Neural cell (in vitro differentiated cells): ENCODE measurements around the gene COL4A2. TPM values are rescaled to one million over a fixed set of nuclear protein-coding genes. Genes with fewer than 3 reads are reported as not detected.

Experiments used
- H2AFZ ChIP-seq: fragments of 200-600, 300-800 bp; sonication (generic), shearing (Covaris generic); 2 replicates; pipeline ENCODE4 v1.6.0; 2014; ENCODE audit warnings: low read depth, mild to moderate bottlenecking, antibody characterized with exemption, low read length, moderate library complexity
- H3F3A ChIP-seq: fragments of 200-600 bp; shearing (Covaris generic); 2 replicates; pipeline ENCODE4 v1.6.1; 2016; ENCODE audit warnings: mild to moderate bottlenecking, moderate library complexity, mixed read lengths, antibody characterized with exemption, low read length; ENCODE audit not compliant: insufficient read depth, poor library complexity, severe bottlenecking
- H3K27ac ChIP-seq: fragments of 200-600, 300-800 bp; sonication (generic), shearing (Covaris generic); 2 replicates; pipeline ENCODE4 v1.5.1; 2014; ENCODE audit warnings: mild to moderate bottlenecking, low read length, moderate library complexity
- H3K27me3 ChIP-seq: fragments of 300-800, 200-600 bp; sonication (generic), shearing (Covaris generic); 2 replicates; pipeline ENCODE4 v1.6.0; 2014; ENCODE audit warnings: mild to moderate bottlenecking, low read depth, low read length, moderate library complexity; ENCODE audit not compliant: insufficient read depth
- H3K36me3 ChIP-seq: fragments of 300-800, 200-600 bp; sonication (generic), shearing (Covaris generic); 2 replicates; pipeline ENCODE4 v1.5.1; 2014; ENCODE audit warnings: mild to moderate bottlenecking, antibody characterized with exemption, low read length, moderate library complexity; ENCODE audit not compliant: insufficient read depth
- H3K4me2 ChIP-seq: fragments of 300-800, 200-600 bp; sonication (generic), shearing (Covaris generic); 2 replicates; pipeline ENCODE4 v1.6.0; 2014; ENCODE audit warnings: mild to moderate bottlenecking, low read length
- H3K4me3 ChIP-seq: fragments of 300-800, 200-600 bp; sonication (generic), shearing (Covaris generic); 2 replicates; pipeline ENCODE4 v1.5.1; 2014; ENCODE audit warnings: mild to moderate bottlenecking, low read length, moderate library complexity
- H3K79me2 ChIP-seq: fragments of 200-600 bp; shearing (Covaris generic); replicated peaks from 2 replicates; pipeline ENCODE4 v1.6.0; 2014; ENCODE audit warnings: mild to moderate bottlenecking, low read length, moderate library complexity; ENCODE audit not compliant: insufficient read depth
- H3K9ac ChIP-seq: fragments of 300-800, 200-600 bp; sonication (generic), shearing (Covaris generic); 2 replicates; pipeline ENCODE4 v1.6.1; 2016; ENCODE audit warnings: mild to moderate bottlenecking, low read length, mixed read lengths
- H3K9me2 ChIP-seq: fragments of 200-600 bp; shearing (Covaris generic); 2 replicates; pipeline ENCODE4 v1.6.1; 2016; ENCODE audit warnings: mild to moderate bottlenecking, low read length, mixed read lengths; ENCODE audit not compliant: insufficient read depth
- H3K9me3 ChIP-seq: fragments of 200-600, 300-800 bp; sonication (generic), shearing (Covaris generic); 2 replicates; pipeline ENCODE4 v1.6.1; 2016; ENCODE audit warnings: mild to moderate bottlenecking, mixed run types, low read length, moderate library complexity, mixed read lengths
- H4K20me1 ChIP-seq: fragments of 200-600 bp; shearing (Covaris generic); 2 replicates; pipeline ENCODE4 v1.6.1; 2016; ENCODE audit warnings: mild to moderate bottlenecking, mixed run types; ENCODE audit not compliant: insufficient read depth
- EP300 ChIP-seq: fragments of 450-650 bp; conservative IDR thresholded peaks from 2 replicates; pipeline ENCODE4 v1.6.1; 2014; ENCODE audit warnings: antibody characterized with exemption, mild to moderate bottlenecking, moderate library complexity; ENCODE audit not compliant: poor library complexity, severe bottlenecking
- EZH2 ChIP-seq: fragments of 200-600, 300-800 bp; shearing (Covaris generic), sonication (generic); IDR thresholded peaks from 2 replicates; pipeline ENCODE4 v1.6.1; 2014; ENCODE audit warnings: antibody characterized with exemption, low read length, borderline replicate concordance, mild to moderate bottlenecking; ENCODE audit not compliant: insufficient read depth, poor library complexity, severe bottlenecking
- MXI1 ChIP-seq: fragments of 450-650 bp; conservative IDR thresholded peaks from 2 replicates; pipeline ENCODE4 v1.6.1; 2014; ENCODE audit warnings: antibody characterized with exemption, mild to moderate bottlenecking; ENCODE audit not compliant: poor library complexity, severe bottlenecking
- POLR2AphosphoS5 ChIP-seq: IDR thresholded peaks from 2 replicates; pipeline ENCODE4 v1.6.1; 2012
- RAD21 ChIP-seq: fragments of 450-650 bp; conservative IDR thresholded peaks from 2 replicates; pipeline ENCODE4 v1.6.1; 2014; ENCODE audit warnings: antibody characterized with exemption, mild to moderate bottlenecking, moderate library complexity
- SMC3 ChIP-seq: fragments of 450-650 bp; conservative IDR thresholded peaks from 2 replicates; pipeline ENCODE4 v1.6.1; 2014; ENCODE audit warnings: antibody characterized with exemption, mild to moderate bottlenecking, moderate library complexity; ENCODE audit not compliant: poor library complexity
- TAF1 ChIP-seq: IDR thresholded peaks from 2 replicates; pipeline ENCODE4 v1.6.1; 2012; ENCODE audit warnings: low read depth
- polyA plus RNA-seq: library from polyadenylated mRNA; depleted of rRNA; stranded (reverse); fragments of >200 nt; gene quantifications from 2 replicates; pipeline ENCODE4 v1.2.3, GENCODE V29; 2014
- TF ChIP-seq, protein P1 (sequence below): fragments of 450-650 bp; IDR thresholded peaks from 2 replicates; pipeline ENCODE4 v1.5.1; 2014; ENCODE audit warnings: antibody characterized with exemption, mild to moderate bottlenecking, moderate library complexity; ENCODE audit not compliant: poor library complexity, severe bottlenecking
- TF ChIP-seq, protein P2 (sequence below): IDR thresholded peaks from 2 replicates; pipeline ENCODE4 v1.6.1; 2012; ENCODE audit warnings: borderline replicate concordance

Gene COL4A2
- polyA plus RNA-seq, 1 donor from 2014 or later, result 30.8 TPM

DNA sequence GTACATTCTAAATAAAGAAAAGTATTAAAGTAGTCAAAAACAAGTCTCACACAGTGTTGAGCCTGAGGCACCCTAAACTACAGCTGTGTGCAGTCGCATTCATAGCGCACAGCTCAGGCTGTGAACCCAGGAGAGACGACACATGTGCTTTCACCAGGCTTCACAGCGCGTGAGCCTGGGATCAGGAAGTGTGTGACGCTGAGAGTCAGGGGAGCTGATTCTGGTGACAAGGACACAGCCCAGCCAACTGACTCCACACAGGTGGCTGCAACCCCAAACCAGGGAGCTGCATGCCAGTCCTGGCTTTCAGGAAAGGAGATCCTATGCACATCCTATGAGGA is 41.8 kb upstream of the COL4A2 start:
- no peaks in the 10 kb centered on the region for H4K20me1 ChIP-seq

DNA sequence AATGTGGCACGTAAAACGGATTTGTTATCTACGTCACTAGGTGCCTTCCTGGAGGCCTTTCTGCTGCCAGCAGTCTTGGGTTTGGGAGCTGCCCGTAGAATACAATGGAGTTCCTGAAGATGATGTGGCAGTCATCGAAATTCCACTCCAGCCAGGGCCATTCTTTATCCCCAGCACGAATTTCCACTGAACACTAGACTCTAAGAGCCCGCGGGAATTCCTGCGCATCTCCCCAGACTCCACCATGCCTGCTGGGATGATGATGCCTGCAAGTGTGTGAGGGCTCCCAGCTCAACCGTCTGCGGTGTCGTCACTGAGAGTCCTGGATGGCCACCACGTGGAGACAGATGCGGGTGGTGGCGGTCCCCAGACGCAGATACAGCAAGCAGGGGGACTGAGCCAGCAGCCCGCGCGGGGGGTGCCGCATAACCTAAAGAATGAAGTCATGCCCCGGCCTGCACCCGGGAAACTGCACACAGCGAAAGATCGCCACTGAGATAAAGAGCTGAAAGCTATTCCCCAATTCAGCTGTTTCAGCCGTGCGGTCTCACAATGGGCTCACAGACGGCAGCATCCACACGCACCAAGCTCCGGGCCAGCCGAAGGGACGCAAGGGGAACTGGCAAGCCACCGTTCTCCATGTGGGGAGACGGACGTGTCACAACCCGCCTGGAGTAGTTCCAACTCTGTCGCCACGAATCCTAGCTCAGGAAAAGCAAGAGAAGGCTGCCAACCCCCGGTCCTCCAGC is 41.2 kb upstream of the COL4A2 start:
- Histone ChIP-seq H3K9ac (no peak overlapping the region), H3F3A (no peaks in the 10 kb centered on the region), H3K79me2 (no peaks in the 10 kb centered on the region), H3K9me2 (no peaks in the 10 kb centered on the region), H3K4me2 (no peak overlapping the region), H3K27me3 (no peaks in the 10 kb centered on the region), H3K36me3 (no peaks in the 10 kb centered on the region), H2AFZ (no peak overlapping the region), H4K20me1 (no peaks in the 10 kb centered on the region), H3K27ac (no peak overlapping the region), H3K9me3 (no peaks in the 10 kb centered on the region), H3K4me3 (no peak overlapping the region)
- no peak for TF ChIP-seq POLR2AphosphoS5
- no peak for TF ChIP-seq SMC3
- TF ChIP-seq, protein P1, sequence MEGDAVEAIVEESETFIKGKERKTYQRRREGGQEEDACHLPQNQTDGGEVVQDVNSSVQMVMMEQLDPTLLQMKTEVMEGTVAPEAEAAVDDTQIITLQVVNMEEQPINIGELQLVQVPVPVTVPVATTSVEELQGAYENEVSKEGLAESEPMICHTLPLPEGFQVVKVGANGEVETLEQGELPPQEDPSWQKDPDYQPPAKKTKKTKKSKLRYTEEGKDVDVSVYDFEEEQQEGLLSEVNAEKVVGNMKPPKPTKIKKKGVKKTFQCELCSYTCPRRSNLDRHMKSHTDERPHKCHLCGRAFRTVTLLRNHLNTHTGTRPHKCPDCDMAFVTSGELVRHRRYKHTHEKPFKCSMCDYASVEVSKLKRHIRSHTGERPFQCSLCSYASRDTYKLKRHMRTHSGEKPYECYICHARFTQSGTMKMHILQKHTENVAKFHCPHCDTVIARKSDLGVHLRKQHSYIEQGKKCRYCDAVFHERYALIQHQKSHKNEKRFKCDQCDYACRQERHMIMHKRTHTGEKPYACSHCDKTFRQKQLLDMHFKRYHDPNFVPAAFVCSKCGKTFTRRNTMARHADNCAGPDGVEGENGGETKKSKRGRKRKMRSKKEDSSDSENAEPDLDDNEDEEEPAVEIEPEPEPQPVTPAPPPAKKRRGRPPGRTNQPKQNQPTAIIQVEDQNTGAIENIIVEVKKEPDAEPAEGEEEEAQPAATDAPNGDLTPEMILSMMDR, result no peak
- no peak for TF ChIP-seq RAD21
- TF ChIP-seq MXI1, result no peak
- TF ChIP-seq EZH2, result no peak
- TF ChIP-seq EP300, result no peak
- TF ChIP-seq TAF1, result no peak

More for the DNA sequence above, 41.8 kb upstream of the COL4A2 start:
- no peak overlapping the region for H2AFZ ChIP-seq
- H3K4me2 ChIP-seq, result no peak overlapping the region
- no peaks in the 10 kb centered on the region for H3F3A ChIP-seq
- TF ChIP-seq EP300 (no peak), SMC3 (no peak), MXI1 (no peak), EZH2 (no peak), POLR2AphosphoS5 (no peak), RAD21 (no peak), TAF1 (no peak)
- TF ChIP-seq, protein P2, sequence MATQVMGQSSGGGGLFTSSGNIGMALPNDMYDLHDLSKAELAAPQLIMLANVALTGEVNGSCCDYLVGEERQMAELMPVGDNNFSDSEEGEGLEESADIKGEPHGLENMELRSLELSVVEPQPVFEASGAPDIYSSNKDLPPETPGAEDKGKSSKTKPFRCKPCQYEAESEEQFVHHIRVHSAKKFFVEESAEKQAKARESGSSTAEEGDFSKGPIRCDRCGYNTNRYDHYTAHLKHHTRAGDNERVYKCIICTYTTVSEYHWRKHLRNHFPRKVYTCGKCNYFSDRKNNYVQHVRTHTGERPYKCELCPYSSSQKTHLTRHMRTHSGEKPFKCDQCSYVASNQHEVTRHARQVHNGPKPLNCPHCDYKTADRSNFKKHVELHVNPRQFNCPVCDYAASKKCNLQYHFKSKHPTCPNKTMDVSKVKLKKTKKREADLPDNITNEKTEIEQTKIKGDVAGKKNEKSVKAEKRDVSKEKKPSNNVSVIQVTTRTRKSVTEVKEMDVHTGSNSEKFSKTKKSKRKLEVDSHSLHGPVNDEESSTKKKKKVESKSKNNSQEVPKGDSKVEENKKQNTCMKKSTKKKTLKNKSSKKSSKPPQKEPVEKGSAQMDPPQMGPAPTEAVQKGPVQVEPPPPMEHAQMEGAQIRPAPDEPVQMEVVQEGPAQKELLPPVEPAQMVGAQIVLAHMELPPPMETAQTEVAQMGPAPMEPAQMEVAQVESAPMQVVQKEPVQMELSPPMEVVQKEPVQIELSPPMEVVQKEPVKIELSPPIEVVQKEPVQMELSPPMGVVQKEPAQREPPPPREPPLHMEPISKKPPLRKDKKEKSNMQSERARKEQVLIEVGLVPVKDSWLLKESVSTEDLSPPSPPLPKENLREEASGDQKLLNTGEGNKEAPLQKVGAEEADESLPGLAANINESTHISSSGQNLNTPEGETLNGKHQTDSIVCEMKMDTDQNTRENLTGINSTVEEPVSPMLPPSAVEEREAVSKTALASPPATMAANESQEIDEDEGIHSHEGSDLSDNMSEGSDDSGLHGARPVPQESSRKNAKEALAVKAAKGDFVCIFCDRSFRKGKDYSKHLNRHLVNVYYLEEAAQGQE, result no peak
- TF ChIP-seq, protein P1, result no peak
- no peaks in the 10 kb centered on the region for H3K9me2 ChIP-seq
- no peaks in the 10 kb centered on the region for H3K79me2 ChIP-seq
- H3K9ac ChIP-seq, result no peak overlapping the region
- H3K9me3 ChIP-seq, result no peaks in the 10 kb centered on the region
- no peaks in the 10 kb centered on the region for H3K36me3 ChIP-seq
- no peaks in the 10 kb centered on the region for H3K27me3 ChIP-seq
- H3K4me3 ChIP-seq, result no peak overlapping the region
- no peak overlapping the region for H3K27ac ChIP-seq
